ENCODE data around the gene PLAGL1. TPM values are rescaled to one million over a fixed set of nuclear protein-coding genes. Genes with fewer than 3 reads are reported as not detected.
A peak's percentile ranks its signal among the peaks of the same experiment; 100 is the strongest.
"Not testable (repeated sequence)": the region's sequence is repeated elsewhere in the genome, so short reads cannot be mapped to it uniquely, and the experiment has no call there.

The PLAGL1 gene
- total RNA-seq, 2 experiments from 2014 or later: 19.0 to 20.7 TPM

DNA sequence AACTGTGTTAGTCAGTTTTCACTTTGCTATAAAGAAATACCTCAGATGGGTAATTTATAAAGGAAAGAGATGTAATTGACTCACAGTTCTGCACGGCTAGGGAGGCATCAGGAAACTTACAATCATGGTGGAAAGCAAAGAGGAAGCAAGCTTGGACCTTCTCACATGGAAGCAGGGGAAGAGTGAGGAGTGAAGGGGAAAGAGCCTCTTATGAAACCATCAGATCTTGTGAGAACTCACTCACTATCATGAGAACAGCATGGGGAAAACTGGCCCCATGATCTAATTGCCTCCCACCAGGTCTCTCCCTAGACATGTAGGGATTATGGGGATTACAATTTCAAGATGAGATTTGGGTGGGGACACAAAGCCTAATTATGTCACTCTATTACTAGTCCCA lies 41.3 kb upstream of the PLAGL1 start:
- peaks cover 3% of the 10 kb centered on the region for H3K36me3 Mint-ChIP-seq (ENCODE audit: low read depth)
- H3K4me3 Mint-ChIP-seq: no peak overlapping the region
- ATAC-seq: no peak
- CTCF ChIA-PET: no interaction called here
- no peaks in the 10 kb centered on the region for H3K27me3 Mint-ChIP-seq
- H3K9me3 Mint-ChIP-seq: peaks cover 2% of the 10 kb centered on the region
- intact Hi-C loops (cut with micrococcal nuclease): no loop called here
- no peak overlapping the region for H3K27ac Mint-ChIP-seq
- H3K4me1 Mint-ChIP-seq (ENCODE audit: low read depth): peaks cover 14% of the 10 kb centered on the region
- POLR2A ChIA-PET: no interaction called here
- DNase-seq: no peak
- TF ChIP-seq, protein P1, sequence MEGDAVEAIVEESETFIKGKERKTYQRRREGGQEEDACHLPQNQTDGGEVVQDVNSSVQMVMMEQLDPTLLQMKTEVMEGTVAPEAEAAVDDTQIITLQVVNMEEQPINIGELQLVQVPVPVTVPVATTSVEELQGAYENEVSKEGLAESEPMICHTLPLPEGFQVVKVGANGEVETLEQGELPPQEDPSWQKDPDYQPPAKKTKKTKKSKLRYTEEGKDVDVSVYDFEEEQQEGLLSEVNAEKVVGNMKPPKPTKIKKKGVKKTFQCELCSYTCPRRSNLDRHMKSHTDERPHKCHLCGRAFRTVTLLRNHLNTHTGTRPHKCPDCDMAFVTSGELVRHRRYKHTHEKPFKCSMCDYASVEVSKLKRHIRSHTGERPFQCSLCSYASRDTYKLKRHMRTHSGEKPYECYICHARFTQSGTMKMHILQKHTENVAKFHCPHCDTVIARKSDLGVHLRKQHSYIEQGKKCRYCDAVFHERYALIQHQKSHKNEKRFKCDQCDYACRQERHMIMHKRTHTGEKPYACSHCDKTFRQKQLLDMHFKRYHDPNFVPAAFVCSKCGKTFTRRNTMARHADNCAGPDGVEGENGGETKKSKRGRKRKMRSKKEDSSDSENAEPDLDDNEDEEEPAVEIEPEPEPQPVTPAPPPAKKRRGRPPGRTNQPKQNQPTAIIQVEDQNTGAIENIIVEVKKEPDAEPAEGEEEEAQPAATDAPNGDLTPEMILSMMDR (IDR thresholded peaks at IDR 0.05): no peak

DNA sequence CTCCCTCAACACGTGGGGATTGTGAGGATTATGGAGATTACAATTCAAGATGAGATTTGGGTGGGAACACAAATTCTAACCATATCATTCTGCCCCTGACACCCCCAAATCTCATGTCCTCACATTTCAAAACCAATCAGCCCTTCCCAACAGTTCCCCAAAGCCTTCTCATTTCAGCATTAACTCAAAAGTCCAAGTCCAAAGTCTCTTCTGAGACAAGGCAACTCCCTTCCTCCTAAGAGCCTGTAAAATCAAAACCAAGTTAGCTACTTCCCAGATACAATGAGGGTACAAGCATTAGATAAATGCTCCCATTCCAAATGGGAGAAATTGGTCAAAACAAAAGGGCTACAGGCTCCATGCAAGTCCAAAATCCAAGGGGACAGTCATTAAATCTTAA lies 39.6 kb upstream of the PLAGL1 start:
- intact Hi-C loops (cut with micrococcal nuclease): no loop called here
- ATAC-seq (no peak), DNase-seq (no peak)
- TF ChIP-seq, protein P1 (IDR thresholded peaks at IDR 0.05): no peak
- Mint-ChIP-seq H3K27me3 (no peaks in the 10 kb centered on the region), H3K27ac (no peak overlapping the region), H3K4me1 (ENCODE audit: low read depth) (peaks cover 4% of the 10 kb centered on the region), H3K4me3 (no peak overlapping the region), H3K9me3 (peaks cover 5% of the 10 kb centered on the region), H3K36me3 (ENCODE audit: low read depth) (peaks cover 3% of the 10 kb centered on the region)
- CTCF ChIA-PET: interaction anchor here (0.8 kb wide), 1 partner anchor 18 kb away, joined by 3 read pairs; no protein-coding TSS in a partner anchor
- POLR2A ChIA-PET: no interaction called here

DNA sequence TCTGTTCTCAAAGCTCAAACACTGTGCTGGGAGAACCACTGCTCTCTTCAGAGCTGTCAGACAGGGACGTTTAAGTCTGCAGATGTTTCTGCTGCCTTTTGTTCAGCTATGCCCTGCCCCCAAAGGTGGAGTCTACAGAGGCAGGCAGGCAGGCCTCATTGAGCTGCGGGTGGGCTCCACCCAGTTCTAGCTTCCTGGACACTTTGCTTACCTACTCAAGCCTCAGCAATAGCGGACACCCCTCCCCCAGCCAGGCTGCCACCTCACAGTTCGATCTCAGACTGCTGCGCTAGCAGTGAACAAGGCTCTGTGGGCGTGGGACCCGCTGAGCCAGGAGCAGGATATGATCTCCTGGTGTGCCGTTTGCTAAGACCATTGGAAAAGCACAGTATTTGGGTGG lies 38.6 kb upstream of the PLAGL1 start:
- H3K27me3 Mint-ChIP-seq; H3K4me1 Mint-ChIP-seq (ENCODE audit: low read depth); ATAC-seq; H3K9me3 Mint-ChIP-seq; intact Hi-C loops (cut with micrococcal nuclease); H3K36me3 Mint-ChIP-seq (ENCODE audit: low read depth); DNase-seq; H3K27ac Mint-ChIP-seq; H3K4me3 Mint-ChIP-seq: not testable (repeated sequence)
- ChIA-PET POLR2A (interaction anchor here (1.3 kb wide), 1 partner anchor 8 kb away, joined by 3 read pairs; no protein-coding TSS in a partner anchor), CTCF (interaction anchor here (1.4 kb wide), 1 partner anchor 10 kb away, joined by 3 read pairs; no protein-coding TSS in a partner anchor)

DNA sequence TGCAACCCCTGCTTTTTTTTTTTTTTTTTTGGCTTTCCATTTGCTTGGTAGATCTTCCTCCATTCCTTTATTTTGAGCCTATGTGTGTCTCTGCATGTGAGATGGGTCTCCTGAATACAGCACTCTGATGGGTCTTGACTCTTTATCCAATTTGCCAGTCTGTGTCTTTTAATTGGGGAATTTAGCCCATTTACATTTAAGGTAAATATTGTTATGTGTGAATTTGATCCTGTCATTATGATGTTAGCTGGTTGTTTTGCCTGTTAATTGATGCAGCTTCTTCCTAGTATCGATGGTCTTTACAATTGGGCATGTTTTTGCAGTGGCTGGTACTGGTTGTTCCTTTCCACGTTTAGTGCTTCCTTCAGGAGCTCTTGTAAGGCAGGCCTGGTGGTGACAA lies 36.9 kb upstream of the PLAGL1 start:
- H3K27ac Mint-ChIP-seq; intact Hi-C loops (cut with micrococcal nuclease); H3K4me1 Mint-ChIP-seq (ENCODE audit: low read depth); ATAC-seq; H3K36me3 Mint-ChIP-seq (ENCODE audit: low read depth); POLR2A ChIA-PET; H3K4me3 Mint-ChIP-seq; H3K9me3 Mint-ChIP-seq; H3K27me3 Mint-ChIP-seq; DNase-seq: not testable (repeated sequence)
- CTCF ChIA-PET: interaction anchor here (1.4 kb wide), 1 partner anchor 10 kb away, joined by 4 read pairs; no protein-coding TSS in a partner anchor

DNA sequence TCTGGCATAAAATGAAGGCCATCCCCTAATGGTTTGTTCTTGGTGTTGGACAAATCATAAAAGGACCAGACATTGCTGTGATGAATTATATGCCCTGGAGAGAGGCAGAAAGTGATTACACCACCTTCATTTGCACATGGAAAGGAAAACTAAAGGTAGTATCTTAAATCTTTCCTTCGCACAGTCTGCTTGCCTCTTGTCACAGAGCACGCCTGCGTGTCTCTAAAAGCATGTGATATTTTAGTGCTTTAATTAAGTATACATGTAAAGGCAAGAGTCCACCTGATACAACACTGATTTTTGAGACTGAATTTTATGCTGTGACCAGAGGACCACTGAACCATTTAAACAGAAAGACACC lies 28.8 kb upstream of the PLAGL1 start:
- CTCF ChIA-PET: interaction anchor here (0.7 to 1.5 kb wide), 3 partner anchors 9 to 97 kb away, joined by 3 to 6 read pairs (median 4); no protein-coding TSS in a partner anchor
- Mint-ChIP-seq H3K4me3 (peak overlapping the region; percentile 4), H3K36me3 (ENCODE audit: low read depth) (no peaks in the 10 kb centered on the region), H3K9me3 (no peaks in the 10 kb centered on the region), H3K27me3 (no peaks in the 10 kb centered on the region), H3K27ac (no peak overlapping the region), H3K4me1 (ENCODE audit: low read depth) (peaks cover 19% of the 10 kb centered on the region)
- TF ChIP-seq, protein P1 (IDR thresholded peaks at IDR 0.05): no peak
- no peak for DNase-seq
- intact Hi-C loops (cut with micrococcal nuclease): no loop called here
- peak; percentile 10 for ATAC-seq
- POLR2A ChIA-PET: interaction anchor here (1.1 kb wide), 1 partner anchor 19 kb away, joined by 3 read pairs; no protein-coding TSS in a partner anchor

DNA sequence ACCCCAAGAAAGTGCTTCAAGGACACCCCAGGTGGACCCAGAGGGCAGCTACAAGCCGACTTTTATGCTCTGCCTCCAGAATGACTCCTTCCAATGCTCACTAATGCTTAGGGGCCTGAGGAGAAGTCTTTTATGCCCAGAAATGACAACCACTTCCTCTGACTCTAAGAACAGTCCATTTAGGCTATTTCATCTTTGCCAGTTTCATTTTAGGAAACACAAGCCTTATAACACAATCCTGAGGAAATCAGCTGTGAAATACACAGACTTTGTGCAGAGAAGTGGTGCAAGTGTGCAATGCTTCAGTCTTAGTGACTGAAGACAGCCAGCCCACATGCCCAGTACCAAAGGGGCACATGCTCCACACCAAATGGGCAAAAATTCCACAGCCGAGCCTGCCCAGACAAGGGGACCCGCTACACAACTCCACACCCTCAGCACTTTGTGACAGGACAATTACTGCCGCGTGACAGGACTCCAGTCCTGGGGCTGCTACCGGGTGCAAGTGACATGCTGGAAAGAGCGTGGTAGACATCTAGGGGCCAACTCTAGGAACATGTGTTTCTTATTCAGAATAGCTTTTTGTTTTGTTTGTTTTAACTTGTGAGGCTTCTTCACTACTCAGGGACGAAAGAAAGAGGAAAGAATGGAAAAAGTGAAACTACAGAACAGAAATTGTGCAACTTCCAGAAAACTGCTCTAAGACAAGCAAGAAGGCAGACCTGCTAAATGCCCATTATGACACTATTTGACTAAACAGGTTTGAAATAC lies 28.2 kb upstream of the PLAGL1 start:
- H3K4me1 Mint-ChIP-seq (ENCODE audit: low read depth): peaks cover 19% of the 10 kb centered on the region
- TF ChIP-seq, protein P1 (IDR thresholded peaks at IDR 0.05): no peak
- peak; percentile 67 for ATAC-seq
- H3K27ac Mint-ChIP-seq: peak overlapping the region; percentile 4
- DNase-seq: peak; percentile 13
- intact Hi-C loops (cut with micrococcal nuclease): no loop called here
- peak overlapping the region; percentile 4 for H3K4me3 Mint-ChIP-seq
- H3K9me3 Mint-ChIP-seq: no peaks in the 10 kb centered on the region
- no peaks in the 10 kb centered on the region for H3K27me3 Mint-ChIP-seq
- H3K36me3 Mint-ChIP-seq (ENCODE audit: low read depth): no peaks in the 10 kb centered on the region
- ChIA-PET POLR2A (interaction anchor here (0.9 to 1.1 kb wide), 2 partner anchors 15 to 20 kb away, joined by 3 read pairs; no protein-coding TSS in a partner anchor), CTCF (interaction anchor here (1.0 to 1.5 kb wide), 3 partner anchors 10 to 23 kb away, joined by 3 to 6 read pairs (median 3); no protein-coding TSS in a partner anchor)

Data from activated CD8-positive, alpha-beta T cell treated with anti-CD3 and anti-CD28 coated beads for 36 hours (primary cell).